Gastroesophageal sphincter (tissue), 3 donors: ENCODE results near the gene RXRG.
"Not testable (repeated sequence)": the region's sequence is repeated elsewhere in the genome, so short reads cannot be mapped to it uniquely, and the experiment has no call there.

Experiments used
- CTCF ChIP-seq, 4 experiments: fragments of 200-600 bp in 2 of 4; fragments of 450-650 bp in 2 of 4; sonication (generic) in 1 of 4; IDR thresholded peaks; one replicate each; pipeline ENCODE4 v1.5.1; 2017 to 2019; ENCODE audit warnings: antibody characterized with exemption in 4 of 4, mild to moderate bottlenecking in 2 of 4, moderate library complexity in 2 of 4
- EP300 ChIP-seq: sonication (generic); formaldehyde crosslinking; IDR thresholded peaks from one replicate; pipeline ENCODE4 v1.6.1; 2017; ENCODE audit warnings: antibody characterized with exemption, mild to moderate bottlenecking
- POLR2A ChIP-seq, 2 donors: fragments of 450-650 bp; IDR thresholded peaks; one replicate each; pipeline ENCODE4 v1.6.1; 2017; ENCODE audit warnings: antibody characterized with exemption in 2 of 2, mild to moderate bottlenecking in 2 of 2, moderate library complexity in 1 of 2

DNA sequence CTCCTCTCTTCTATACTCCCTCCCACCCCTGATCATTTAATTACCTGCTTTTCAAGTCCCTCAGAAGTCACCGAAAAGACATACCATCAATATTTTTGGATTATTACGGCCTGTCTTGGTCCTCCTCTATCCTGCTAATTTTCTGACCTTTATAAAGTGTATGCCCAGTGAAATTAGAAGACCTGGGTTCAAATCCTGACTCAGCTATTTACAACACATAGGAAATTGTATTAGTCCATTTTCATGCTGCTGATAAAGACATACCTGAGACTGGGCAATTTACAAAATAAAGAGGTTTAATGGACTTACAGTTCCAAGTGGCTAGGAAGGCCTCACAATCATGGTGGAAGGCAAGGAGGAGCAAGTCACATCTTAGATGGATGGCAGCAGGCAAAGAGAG is 14.8 kb upstream of the RXRG start:
- TF ChIP-seq EP300; POLR2A (IDR thresholded peaks at IDR 0.05); CTCF (IDR thresholded peaks at IDR 0.05): not testable (repeated sequence)
